AG10803 (cell line): ENCODE data around the gene MEGF9.

Experiments used
- DNase-seq: peaks from one replicate; pipeline ENCODE4 v3.0.0; 2010; ENCODE audit warnings: low read depth
- H3K4me3 ChIP-seq: 2 replicates; pipeline ENCODE4 v1.5.1; 2011; ENCODE audit warnings: mild to moderate bottlenecking, low read length, control low read depth
- CTCF ChIP-seq: conservative IDR thresholded peaks from 2 replicates; pipeline ENCODE4 v1.5.1; 2011; ENCODE audit warnings: mild to moderate bottlenecking, low read length, control low read depth, inconsistent platforms

The MEGF9 gene

GRCh38 chr9:120733190-120733589, 18.9 kb upstream of the MEGF9 start:
- TF ChIP-seq CTCF: no peak
- peak; percentile 55 for DNase-seq

GRCh38 chr9:120730654-120731514, 16.6 kb upstream of the MEGF9 start:
- TF ChIP-seq CTCF: no peak
- no peak overlapping the region for H3K4me3 ChIP-seq
- peak; percentile 95 for DNase-seq

More at GRCh38 chr9:120733190-120733589, 18.9 kb upstream of the MEGF9 start:
- H3K4me3 ChIP-seq: no peak overlapping the region

GRCh38 chr9:120729791-120730241, 15.5 kb upstream of the MEGF9 start:
- no peak for DNase-seq
- TF ChIP-seq CTCF: no peak

GRCh38 chr9:120726484-120726883, 12.2 kb upstream of the MEGF9 start:
- no peak overlapping the region for H3K4me3 ChIP-seq
- TF ChIP-seq CTCF: no peak
- no peak for DNase-seq

More at GRCh38 chr9:120729791-120730241, 15.5 kb upstream of the MEGF9 start:
- H3K4me3 ChIP-seq: no peak overlapping the region

- DNase-seq: no peak
- TF ChIP-seq CTCF: no peak
- no peak overlapping the region for H3K4me3 ChIP-seq
Observed at GRCh38 chr9:120725907-120726306, 11.6 kb upstream of the MEGF9 start.

GRCh38 chr9:120724757-120725400, 10.6 kb upstream of the MEGF9 start:
- H3K4me3 ChIP-seq: no peak overlapping the region
- no peak for TF ChIP-seq CTCF
- no peak for DNase-seq
